ENCODE results near the gene PREPL.

DNA sequence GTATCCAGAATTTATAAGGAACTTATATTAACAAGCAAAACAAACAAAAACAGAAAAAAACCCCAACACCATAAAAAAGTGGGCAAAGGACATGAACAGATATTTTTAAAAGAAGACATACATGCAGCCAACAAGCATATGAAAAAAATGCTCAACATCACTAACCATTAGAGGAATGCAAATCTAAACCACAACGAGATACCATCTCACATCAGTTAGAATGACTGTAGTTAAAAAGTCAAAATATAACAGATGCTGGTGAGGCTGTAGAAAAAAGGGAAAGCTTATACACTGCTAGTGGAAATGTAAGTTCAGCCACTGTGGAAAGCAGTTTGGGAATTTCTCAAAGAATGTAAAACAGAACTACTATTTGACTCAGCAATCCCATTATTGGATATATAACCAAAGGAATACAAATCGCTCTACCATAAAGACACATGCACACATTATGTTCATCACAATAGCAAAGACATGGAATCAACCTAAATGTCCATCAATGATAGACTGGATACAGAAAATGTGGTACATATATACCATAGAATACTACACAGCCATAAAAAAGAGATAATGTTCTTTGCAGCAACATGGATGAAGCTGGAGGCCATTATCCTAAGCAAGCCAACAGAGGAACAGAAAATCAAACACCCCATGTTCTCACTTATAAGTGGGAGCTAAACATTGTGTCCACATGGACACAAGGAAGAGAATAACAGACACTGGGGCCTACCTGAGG, 25.3 kb downstream of the PREPL start:
- TF ChIP-seq, protein P1, sequence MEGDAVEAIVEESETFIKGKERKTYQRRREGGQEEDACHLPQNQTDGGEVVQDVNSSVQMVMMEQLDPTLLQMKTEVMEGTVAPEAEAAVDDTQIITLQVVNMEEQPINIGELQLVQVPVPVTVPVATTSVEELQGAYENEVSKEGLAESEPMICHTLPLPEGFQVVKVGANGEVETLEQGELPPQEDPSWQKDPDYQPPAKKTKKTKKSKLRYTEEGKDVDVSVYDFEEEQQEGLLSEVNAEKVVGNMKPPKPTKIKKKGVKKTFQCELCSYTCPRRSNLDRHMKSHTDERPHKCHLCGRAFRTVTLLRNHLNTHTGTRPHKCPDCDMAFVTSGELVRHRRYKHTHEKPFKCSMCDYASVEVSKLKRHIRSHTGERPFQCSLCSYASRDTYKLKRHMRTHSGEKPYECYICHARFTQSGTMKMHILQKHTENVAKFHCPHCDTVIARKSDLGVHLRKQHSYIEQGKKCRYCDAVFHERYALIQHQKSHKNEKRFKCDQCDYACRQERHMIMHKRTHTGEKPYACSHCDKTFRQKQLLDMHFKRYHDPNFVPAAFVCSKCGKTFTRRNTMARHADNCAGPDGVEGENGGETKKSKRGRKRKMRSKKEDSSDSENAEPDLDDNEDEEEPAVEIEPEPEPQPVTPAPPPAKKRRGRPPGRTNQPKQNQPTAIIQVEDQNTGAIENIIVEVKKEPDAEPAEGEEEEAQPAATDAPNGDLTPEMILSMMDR (IDR thresholded peaks at IDR 0.05; ENCODE audit: extremely low read depth in 1 of 2, insufficient read depth in 1 of 2, low read depth in 1 of 2, low read length in 2 of 2), result no peak
- TF ChIP-seq POLR2A (IDR thresholded peaks at IDR 0.05; ENCODE audit: low read depth, low read length) (no peak), EZH2 (IDR thresholded peaks at IDR 0.05; ENCODE audit: borderline replicate concordance, low read depth, low read length, severe bottlenecking) (no peak), POLR2AphosphoS5 (IDR thresholded peaks at IDR 0.05; ENCODE audit: insufficient read depth, low read depth, low read length) (no peak), JUN (IDR thresholded peaks at IDR 0.05; ENCODE audit: borderline replicate concordance, insufficient read depth, insufficient read length, low read depth) (no peak), MAX (IDR thresholded peaks at IDR 0.05; ENCODE audit: insufficient read depth, insufficient read length) (no peak), GATA2 (IDR thresholded peaks at IDR 0.05; ENCODE audit: insufficient read depth, insufficient read length, low read depth, low read length) (no peak)

Measured in endothelial cell of umbilical vein (primary cell).